Daoy (cell line): ENCODE measurements around the gene SPATA24. TPM values are rescaled to one million over a fixed set of nuclear protein-coding genes. Genes with fewer than 3 reads are reported as not detected.
"Not testable (repeated sequence)": the region's sequence is repeated elsewhere in the genome, so short reads cannot be mapped to it uniquely, and the experiment has no call there.

Experiments
- DNase-seq: peaks from one replicate; pipeline ENCODE4 v3.0.0-alpha.2; 2015; ENCODE audit warnings: low read depth
- total RNA-seq: library from RNA; depleted of rRNA; stranded (reverse); fragments of >200 nt; shearing (Covaris generic); gene quantifications from 2 replicates; pipeline ENCODE4 v1.2.3, GENCODE V29; 2014; rRNA removed

SPATA24 gene
- total RNA-seq = 4.9 and 28.9 TPM in 2 replicates

GRCh38 chr5:139403787-139404483 is at the start of gene SPATA24:
Gene SPATA24, minus strand, starts transcription at chr5:139404089. Its CDS starts 29 bp downstream, at chr5:139404060.
- peak; percentile 98 for DNase-seq

GRCh38 chr5:139451878-139452660 is 48.2 kb upstream of the SPATA24 start:
- no peak for DNase-seq

DNA sequence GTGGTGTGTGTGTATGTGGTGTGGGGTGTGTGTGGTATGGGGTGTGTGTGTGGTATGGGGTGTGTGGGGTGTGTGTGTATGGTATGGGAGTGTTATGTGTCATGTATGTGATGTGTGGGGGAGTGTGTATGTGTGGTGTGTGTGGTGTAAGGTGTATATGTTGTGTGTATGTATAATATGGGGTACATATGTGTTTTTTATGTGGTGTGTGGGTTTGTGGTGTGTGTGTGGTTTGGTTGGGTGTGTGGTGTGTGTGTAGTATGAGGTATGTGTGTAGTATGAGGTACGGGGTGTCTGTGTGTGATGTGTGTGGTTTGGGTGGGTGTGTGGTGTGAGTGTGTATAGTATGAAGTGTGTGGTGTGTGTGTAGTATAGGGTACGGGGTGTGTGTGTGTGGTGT is 47.3 kb upstream of the SPATA24 start:
- no peak for DNase-seq

GRCh38 chr5:139446956-139447779 is 43.3 kb upstream of the SPATA24 start:
- no peak for DNase-seq

DNA sequence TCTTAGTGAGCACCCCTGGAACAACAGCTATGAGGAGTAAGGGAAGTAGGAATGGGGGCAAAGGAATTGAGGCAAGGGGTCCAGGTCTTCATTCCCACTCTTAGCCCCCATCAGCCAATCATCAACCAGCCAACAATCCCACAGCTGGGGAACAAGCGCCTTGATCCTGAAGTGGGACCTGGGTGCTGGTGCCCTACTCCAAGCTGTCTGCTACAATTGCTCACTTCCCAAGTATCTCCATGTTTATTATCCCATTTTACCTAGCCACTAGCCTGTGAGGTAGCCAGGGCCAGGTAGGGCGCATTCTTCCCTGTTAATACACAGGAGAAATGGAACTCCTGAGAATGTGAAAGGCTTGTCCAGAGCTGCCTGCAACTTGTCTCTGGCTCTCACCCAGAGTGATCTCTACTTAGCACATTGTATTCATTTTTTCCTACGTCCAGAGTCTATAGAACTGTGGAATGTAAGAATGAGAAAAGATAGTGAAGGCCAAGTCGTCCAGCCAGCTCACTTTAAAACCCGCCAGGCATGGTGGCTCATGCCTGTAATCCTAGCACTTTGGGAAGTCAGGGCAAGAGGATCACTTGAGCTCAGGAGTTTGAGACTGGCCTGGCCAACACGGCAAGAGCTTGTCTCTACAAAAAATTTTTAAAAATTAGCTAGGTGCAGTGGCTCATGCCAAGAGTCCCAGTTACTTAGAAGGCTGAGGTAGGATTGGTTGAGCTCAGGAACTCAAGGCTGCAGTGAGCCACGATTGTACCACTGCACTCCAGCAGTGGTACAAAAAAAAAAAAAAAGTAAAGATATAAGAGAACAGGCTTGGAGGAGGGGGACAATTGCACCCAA is 41.7 kb upstream of the SPATA24 start:
- DNase-seq = no peak

- peak; percentile 57 for DNase-seq
These were observed 40.1 kb upstream of the SPATA24 start for GRCh38 chr5:139443831-139444453.

GRCh38 chr5:139440416-139440815 is 36.5 kb upstream of the SPATA24 start:
- not testable (repeated sequence) for DNase-seq

DNA sequence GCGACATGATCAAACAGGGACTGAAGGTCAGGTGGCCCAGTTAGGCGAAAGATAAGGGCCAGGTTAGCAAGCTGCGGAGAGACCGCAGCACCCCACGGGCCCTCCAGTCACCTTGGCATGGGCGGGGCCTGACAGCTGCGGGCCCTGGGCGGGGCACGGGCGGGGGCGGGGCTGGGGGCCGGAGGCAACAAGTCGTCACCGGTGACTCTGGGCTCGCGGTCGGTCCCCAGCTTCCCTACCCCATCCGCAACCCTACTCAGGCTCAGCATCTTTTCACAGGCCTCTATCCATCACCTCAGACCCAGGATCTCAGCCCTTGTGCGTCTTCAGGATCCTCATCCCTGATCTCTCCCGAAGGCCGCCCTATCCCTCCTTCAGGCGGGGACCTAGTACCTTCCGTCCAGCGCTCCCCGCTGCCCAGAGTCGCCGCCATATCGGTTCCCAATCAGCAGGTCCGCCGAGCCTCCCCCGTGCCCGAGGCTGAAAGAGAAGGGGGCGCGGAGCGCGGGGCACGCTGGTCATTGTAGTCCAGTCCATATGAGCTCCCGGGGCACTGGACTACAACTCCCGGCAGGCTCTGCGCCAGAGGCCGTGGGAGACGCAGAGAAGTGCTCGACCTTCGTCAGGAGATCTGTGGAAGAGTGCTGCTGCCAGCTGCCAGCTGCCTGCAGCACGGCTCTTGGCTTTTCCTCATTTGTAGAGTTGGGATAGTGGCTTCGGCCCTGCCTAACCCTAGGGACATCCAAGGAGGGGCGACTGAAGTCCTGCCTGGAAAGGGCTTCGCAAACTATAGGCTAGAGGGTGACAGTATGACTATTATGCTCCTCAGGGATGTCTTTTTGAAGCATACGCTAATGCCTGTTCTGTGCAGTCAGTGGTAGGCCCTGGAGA is 35.4 kb upstream of the SPATA24 start, which contains the start of gene DNAJC18:
DNAJC18 (minus strand) TSS at position 513 of the 891 bp plus-strand sequence; CDS start at position 433, 80 bp downstream.
- DNase-seq = peak; percentile 93

GRCh38 chr5:139438707-139439012 is 34.8 kb upstream of the SPATA24 start:
- DNase-seq = no peak

DNA sequence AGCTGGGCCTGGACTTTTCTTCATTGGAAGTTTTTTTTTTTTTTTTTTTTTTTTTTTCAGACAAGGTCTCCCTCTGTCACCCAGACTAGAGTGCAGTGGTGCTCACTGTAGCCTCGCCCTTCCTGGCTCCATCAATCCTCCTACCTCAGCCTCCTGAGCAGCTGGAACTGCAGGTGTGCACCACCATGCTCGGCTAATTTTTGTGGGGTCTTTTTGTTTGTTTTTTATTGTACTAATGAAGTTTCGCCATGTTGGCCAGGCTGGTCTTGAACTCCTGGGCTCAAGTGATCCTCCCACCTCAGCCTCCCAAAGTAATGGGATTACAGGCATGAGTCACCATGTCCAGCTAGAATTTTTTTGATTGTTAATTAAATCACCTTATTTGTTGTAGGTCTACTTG is 31.8 kb upstream of the SPATA24 start:
- no peak for DNase-seq

- no peak for DNase-seq
These were observed 27.8 kb upstream of the SPATA24 start for GRCh38 chr5:139431706-139432105.

GRCh38 chr5:139430015-139430414 is 26.1 kb upstream of the SPATA24 start:
- no peak for DNase-seq

- no peak for DNase-seq
These were observed 22.5 kb upstream of the SPATA24 start for GRCh38 chr5:139426203-139426885.

DNA sequence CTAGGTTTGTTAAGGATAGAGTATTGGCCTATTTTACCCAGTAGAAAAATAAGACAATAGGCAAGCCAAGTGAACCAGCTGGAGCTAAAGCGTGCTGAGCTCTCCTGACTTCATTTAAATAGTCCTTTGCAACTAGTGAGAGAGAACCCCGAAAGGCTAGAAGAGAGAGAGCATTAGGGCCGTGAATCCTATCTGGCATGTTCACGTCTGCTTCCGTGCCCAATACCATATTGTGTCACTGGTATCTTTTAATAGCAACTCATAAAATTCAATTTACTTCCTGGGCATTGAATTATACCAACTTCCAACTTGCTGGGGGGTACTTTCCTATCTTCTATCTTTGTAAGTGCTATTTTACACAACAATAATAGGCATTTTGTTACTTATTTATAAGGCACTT is 21.6 kb upstream of the SPATA24 start:
- no peak for DNase-seq

DNA sequence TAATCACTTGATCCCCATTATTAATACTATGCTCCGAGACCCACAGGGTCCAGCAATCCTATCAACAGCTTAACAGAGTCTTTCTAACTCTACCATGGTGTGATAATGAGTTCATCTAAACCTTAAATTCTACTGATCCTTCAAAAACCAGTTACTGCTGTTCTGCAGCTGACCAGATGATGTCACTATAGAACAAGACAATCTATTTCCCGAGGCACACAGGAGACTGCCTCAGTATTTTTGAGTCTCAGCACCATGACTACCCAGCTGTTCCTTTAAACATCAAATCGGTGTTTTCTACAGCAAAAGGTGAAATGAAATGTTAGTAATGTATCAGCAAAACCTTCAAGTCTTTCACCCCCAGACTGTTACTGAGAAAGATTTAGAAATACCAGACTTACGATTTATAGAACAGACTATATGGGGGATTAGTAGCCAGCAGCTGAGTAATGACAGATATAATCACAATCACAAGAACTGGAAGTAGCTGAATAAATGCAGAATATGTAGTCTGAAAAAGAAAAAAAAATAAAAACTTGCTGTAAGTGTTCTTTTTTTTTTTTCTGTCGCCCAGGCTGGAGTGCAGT is 18.5 kb upstream of the SPATA24 start:
- DNase-seq = peak; percentile 60

DNA sequence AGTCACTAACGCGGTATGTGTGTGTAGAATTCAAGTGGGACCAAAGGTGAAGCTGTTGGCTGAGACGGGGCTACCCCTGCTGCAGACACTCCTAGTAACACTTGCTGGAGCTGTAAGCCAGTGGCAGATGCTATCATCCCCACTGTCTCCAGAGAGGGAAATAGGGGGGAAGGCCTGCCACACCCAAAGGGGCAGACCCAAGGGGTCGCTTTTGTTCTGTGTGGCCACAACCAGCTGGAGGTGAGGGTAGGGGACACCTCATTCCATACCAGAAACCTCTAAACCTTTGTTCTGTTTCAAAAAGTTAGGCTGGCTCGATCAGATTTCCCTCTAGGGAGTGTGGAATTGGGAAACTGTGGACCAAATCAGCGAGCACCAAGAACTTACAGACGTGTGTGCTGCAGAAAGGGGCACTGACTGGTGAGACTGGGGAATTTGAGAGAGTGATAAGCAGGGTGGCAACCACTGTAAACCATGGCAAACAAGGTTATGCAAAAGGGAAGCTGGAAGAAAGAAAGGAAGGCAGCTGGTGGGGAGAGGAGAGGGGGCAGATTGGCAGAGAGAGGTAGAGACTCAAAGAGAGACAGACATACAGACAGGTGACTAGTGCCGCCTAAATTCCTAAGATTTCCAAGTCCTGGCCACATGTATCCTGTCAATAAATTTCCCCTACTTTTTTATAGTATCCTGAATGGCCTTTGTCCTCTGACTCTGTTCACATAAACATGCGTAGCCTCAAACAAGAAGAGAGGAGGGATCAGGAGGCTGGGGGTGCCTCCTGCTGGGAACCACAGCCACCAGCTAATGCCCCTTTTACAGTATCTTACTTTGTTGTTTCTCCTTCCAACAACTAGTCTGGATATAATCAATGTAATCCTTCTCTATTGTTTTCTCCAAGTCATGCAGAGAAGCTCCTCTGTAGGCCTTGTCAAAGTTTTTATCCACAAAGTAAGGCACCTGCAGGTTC is 15.6 kb upstream of the SPATA24 start:
- no peak for DNase-seq

DNA sequence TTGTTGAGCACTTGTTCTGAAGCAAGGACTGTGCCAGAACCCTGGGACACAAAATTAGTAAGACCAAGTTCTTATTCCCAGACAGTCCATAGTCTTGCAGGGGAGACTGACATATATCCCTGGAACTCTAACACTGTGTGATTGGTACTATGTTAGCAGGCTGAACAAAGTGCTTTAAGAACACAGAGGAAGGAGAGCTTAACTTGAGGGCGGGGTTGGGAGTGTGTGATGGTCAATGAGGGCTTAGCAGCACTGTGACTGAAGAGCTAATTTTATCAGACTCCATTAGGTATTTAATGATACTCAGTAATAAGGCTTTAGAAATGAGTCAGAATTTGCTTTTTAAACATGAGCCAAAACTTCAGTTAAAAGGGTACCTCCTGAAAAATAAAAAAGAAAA is 14.9 kb upstream of the SPATA24 start:
- DNase-seq = no peak

GRCh38 chr5:139417214-139417613 is 13.3 kb upstream of the SPATA24 start:
- DNase-seq = no peak
